ENCODE results near the gene ANKAR. TPM values are rescaled to one million over a fixed set of nuclear protein-coding genes. Genes with fewer than 3 reads are reported as not detected.

ANKAR gene
- total RNA-seq, 2 experiments from 2014 or later, result 2.0 to 2.9 TPM

- Histone ChIP-seq H4K20me1 (ENCODE audit: insufficient read depth, low read length) (no peaks in the 10 kb centered on the region), H3K79me2 (ENCODE audit: insufficient read depth, low read depth, low read length) (no peaks in the 10 kb centered on the region), H3K27ac (ENCODE audit: low read depth, low read length, poor library complexity, severe bottlenecking) (no peak overlapping the region), H3K9me2 (ENCODE audit: insufficient read depth, low read length) (no peaks in the 10 kb centered on the region), H3K9me3 (ENCODE audit: low read length) (no peaks in the 10 kb centered on the region), H3K4me3 (ENCODE audit: low read depth, low read length, poor library complexity, severe bottlenecking) (no peak overlapping the region), H3K4me1 (ENCODE audit: insufficient read depth, low read length, poor library complexity, severe bottlenecking) (no peaks in the 10 kb centered on the region), H2AFZ (ENCODE audit: low read length) (no peak overlapping the region), H3K36me3 (ENCODE audit: insufficient read depth, low read length) (no peaks in the 10 kb centered on the region), H3K4me2 (ENCODE audit: low read length) (no peak overlapping the region)
- POLR2A ChIA-PET, result interaction anchor here (1.4 to 1.6 kb wide), 2 partner anchors 11 to 12 kb away, joined by 3 to 4 read pairs; no protein-coding TSS in a partner anchor
- BruUV-seq (replicated peaks), result no TSS peak
- no peak for TF ChIP-seq CTCF (conservative IDR thresholded peaks at IDR 0.05; ENCODE audit: low read length)
- TF ChIP-seq EZH2phosphoT487 (IDR thresholded peaks at IDR 0.05; ENCODE audit: borderline replicate concordance, low read depth, low read length), result no peak
- DNase-seq (ENCODE audit: low spot score), result no peak
- intact Hi-C loops (cut with micrococcal nuclease; ENCODE audit: unreplicated experiment), result no loop called here
- CTCF ChIA-PET (ENCODE audit: unreplicated experiment), result no interaction called here
Observed at GRCh38 chr2:189635353-189635752, 39.1 kb upstream of the ANKAR start.

GRCh38 chr2:189638301-189639006 is 36.0 kb upstream of the ANKAR start:
- Histone ChIP-seq H3K4me1 (ENCODE audit: insufficient read depth, low read length, poor library complexity, severe bottlenecking) (no peaks in the 10 kb centered on the region), H3K4me3 (ENCODE audit: low read depth, low read length, poor library complexity, severe bottlenecking) (no peak overlapping the region), H2AFZ (ENCODE audit: low read length) (no peak overlapping the region), H3K9me2 (ENCODE audit: insufficient read depth, low read length) (no peaks in the 10 kb centered on the region), H3K4me2 (ENCODE audit: low read length) (no peak overlapping the region), H3K9me3 (ENCODE audit: low read length) (no peaks in the 10 kb centered on the region), H3K36me3 (ENCODE audit: insufficient read depth, low read length) (no peaks in the 10 kb centered on the region), H3K27ac (ENCODE audit: low read depth, low read length, poor library complexity, severe bottlenecking) (no peak overlapping the region), H3K79me2 (ENCODE audit: insufficient read depth, low read depth, low read length) (no peaks in the 10 kb centered on the region), H4K20me1 (ENCODE audit: insufficient read depth, low read length) (no peaks in the 10 kb centered on the region)
- intact Hi-C loops (cut with micrococcal nuclease; ENCODE audit: unreplicated experiment), result no loop called here
- BruUV-seq (replicated peaks), result no TSS peak
- no peak for DNase-seq (ENCODE audit: low spot score)
- TF ChIP-seq CTCF (conservative IDR thresholded peaks at IDR 0.05; ENCODE audit: low read length) (no peak), EZH2phosphoT487 (IDR thresholded peaks at IDR 0.05; ENCODE audit: borderline replicate concordance, low read depth, low read length) (no peak)
- ChIA-PET CTCF (ENCODE audit: unreplicated experiment) (no interaction called here), POLR2A (no interaction called here)

- Histone ChIP-seq H3K9me3 (ENCODE audit: low read length) (no peaks in the 10 kb centered on the region), H3K36me3 (ENCODE audit: insufficient read depth, low read length) (no peaks in the 10 kb centered on the region), H3K4me3 (ENCODE audit: low read depth, low read length, poor library complexity, severe bottlenecking) (no peak overlapping the region), H3K9me2 (ENCODE audit: insufficient read depth, low read length) (no peaks in the 10 kb centered on the region), H3K79me2 (ENCODE audit: insufficient read depth, low read depth, low read length) (no peaks in the 10 kb centered on the region), H3K4me1 (ENCODE audit: insufficient read depth, low read length, poor library complexity, severe bottlenecking) (no peaks in the 10 kb centered on the region), H4K20me1 (ENCODE audit: insufficient read depth, low read length) (no peaks in the 10 kb centered on the region), H3K27ac (ENCODE audit: low read depth, low read length, poor library complexity, severe bottlenecking) (no peak overlapping the region), H2AFZ (ENCODE audit: low read length) (no peak overlapping the region), H3K4me2 (ENCODE audit: low read length) (no peak overlapping the region)
- ChIA-PET POLR2A (interaction anchor here (1.0 kb wide), 1 partner anchor 10 kb away, joined by 3 read pairs; no protein-coding TSS in a partner anchor), CTCF (ENCODE audit: unreplicated experiment) (no interaction called here)
- no peak for TF ChIP-seq CTCF (conservative IDR thresholded peaks at IDR 0.05; ENCODE audit: low read length)
- no peak for TF ChIP-seq EZH2phosphoT487 (IDR thresholded peaks at IDR 0.05; ENCODE audit: borderline replicate concordance, low read depth, low read length)
- DNase-seq (ENCODE audit: low spot score), result no peak
- intact Hi-C loops (cut with micrococcal nuclease; ENCODE audit: unreplicated experiment), result no loop called here
- BruUV-seq (replicated peaks), result no TSS peak
Observed at GRCh38 chr2:189639007-189639609, 35.4 kb upstream of the ANKAR start.

Data from OCI-LY7 (cell line).